ENCODE data around the gene USP49.
"Not testable (repeated sequence)": the region's sequence is repeated elsewhere in the genome, so short reads cannot be mapped to it uniquely, and the experiment has no call there.

USP49 gene

DNA sequence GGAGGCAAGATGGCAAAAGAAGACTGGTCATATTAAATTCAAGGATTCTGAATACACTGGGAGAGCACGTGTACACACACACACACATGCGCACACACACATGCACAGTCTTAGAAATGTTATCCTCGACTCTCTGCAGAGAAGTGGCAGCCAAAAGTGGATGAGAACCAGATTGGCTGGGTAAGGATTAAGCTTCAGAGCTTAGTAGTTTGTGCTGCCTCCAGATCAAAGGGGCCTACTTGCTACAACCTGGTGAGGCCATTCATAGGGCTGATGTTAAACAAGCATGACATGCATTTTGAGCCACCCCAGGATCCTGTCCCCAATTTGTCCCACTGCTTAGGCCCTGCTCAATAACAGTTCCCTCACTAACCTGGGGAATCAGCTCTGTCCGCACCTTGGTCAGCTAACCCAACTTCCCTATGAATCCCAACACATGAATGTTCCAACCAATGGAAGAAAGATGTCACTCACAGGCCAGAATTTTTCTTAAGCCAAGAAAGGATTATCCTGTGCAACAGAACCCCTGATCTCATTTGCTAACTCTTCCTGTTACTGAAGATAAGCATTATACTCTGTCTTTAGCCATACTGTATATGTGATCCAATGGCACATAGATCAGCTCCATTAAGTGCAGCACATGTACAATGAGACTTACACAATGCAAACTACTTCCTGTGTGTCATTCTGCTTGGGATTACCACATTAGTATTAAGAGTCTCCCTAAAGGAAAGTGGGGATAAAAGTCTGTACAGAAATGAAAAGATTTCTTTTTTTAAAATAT is 76.7 kb downstream of the USP49 start:
- intact Hi-C loops (cut with DNase I): no loop called here

GRCh38 chr6:41815587-41815986 is 79.6 kb downstream of the USP49 start:
- intact Hi-C loops (cut with DNase I): no loop called here
- DNase-seq: no peak

More for the DNA sequence above, 76.7 kb downstream of the USP49 start:
- DNase-seq: no peak

DNA sequence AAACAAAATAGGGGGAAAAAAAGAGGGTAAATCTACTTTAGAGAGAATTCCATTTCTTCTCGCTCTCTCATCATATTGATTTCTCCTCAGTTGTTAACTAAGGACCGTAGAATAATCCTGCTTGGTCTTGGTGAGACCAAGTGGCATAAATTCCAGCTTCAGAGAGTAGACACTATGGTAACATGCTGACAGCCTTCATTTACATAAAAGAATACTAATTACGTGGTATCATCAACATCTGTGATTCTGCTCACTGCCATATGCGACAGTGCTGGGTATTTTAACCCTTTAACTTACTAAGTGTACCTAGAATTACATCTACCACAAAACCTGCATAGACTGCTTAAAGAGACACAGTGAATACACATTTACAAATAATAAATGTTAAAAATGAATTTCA is 80.5 kb downstream of the USP49 start:
- no peak for DNase-seq
- intact Hi-C loops (cut with DNase I): no loop called here

GRCh38 chr6:41813956-41814355 is 81.2 kb downstream of the USP49 start:
- DNase-seq: no peak
- intact Hi-C loops (cut with DNase I): no loop called here

DNA sequence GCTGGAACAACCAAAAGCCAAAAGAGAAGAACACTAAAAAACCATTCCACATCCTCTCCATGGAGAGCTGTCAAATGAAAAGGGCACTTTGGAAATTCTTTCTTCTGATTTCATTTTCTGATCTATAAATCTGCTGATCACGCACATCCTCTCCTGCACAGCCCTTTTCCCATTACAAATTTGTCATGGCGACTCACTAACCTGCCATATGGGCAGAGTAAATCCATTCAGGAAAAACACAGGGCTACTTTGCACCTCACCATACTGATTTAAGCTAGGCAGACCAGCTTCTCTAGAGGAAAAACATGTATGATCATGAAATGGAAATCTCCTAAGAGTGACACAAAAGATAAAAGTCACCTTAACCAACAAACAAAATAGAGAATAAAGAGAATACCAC is 81.7 kb downstream of the USP49 start:
- intact Hi-C loops (cut with DNase I): no loop called here

DNA sequence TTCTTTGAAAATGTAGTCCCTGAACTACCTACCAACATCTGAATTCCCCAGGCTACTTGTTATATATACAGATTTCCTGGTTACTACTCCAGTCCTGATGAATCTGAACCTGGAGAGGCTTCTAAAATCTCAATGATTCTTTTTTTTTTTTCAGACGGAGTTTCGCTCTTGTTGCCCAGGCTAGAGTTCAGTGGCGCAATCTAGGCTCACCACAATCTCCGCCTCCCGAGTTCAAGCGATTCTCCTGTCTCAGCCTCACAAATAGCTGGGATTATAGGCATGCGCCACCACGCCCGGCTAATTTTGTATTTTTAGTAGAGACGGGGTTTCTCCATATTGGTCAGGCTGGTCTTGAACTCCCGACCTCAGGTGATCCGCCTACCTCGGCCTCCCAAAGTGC is 83.2 kb downstream of the USP49 start:
- DNase-seq; intact Hi-C loops (cut with DNase I): not testable (repeated sequence)

More for the DNA sequence above, 81.7 kb downstream of the USP49 start:
- DNase-seq: no peak

DNA sequence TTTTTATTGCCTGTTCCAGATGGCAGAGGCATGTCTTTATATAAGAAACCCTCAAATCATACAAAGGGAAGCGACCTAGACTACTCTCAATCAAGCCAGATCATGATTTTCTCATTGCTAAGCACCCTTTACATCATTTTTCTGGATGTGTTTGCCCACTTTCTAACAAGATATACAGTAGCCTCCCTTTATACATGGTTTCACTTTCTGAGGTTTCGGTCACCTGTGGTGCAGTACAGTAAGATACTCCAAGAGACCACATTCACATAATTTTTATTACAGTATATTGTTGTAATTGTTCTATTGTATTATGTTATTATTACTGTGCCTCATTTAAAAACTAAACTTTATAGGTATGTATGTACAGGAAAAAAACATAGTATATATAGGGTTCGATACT is 84.1 kb downstream of the USP49 start:
- intact Hi-C loops (cut with DNase I): no loop called here
- no peak for DNase-seq

- intact Hi-C loops (cut with DNase I): no loop called here
- peak in 1 of 10 donors; percentile 79 for DNase-seq
Observed at GRCh38 chr6:41805830-41806774, 89.1 kb downstream of the USP49 start.

- intact Hi-C loops (cut with DNase I): loop anchor here (5.0 kb wide), 1 partner anchor 241 kb away; no protein-coding TSS in a partner anchor
- no peak for DNase-seq
Observed at GRCh38 chr6:41801380-41801779, 93.8 kb downstream of the USP49 start.

DNA sequence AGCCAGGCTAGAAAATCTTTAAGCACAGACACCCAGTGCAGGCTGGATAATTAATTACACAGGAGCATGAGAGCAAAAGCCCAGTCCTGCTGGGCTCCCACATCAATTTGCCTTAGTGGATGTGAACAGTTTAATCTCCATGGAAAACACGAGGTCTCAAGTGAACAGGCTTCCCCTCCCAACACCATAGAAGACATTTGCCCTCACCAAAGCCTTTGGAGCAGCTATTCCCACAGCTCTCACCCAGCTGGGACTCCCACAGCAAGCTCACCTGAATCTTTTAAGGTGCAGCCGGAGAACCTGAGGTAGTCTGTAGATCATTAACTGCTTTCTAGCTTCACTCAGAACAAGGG is 95.6 kb downstream of the USP49 start:
- intact Hi-C loops (cut with DNase I): no loop called here
- DNase-seq: no peak

GRCh38 chr6:41798901-41799558 is 96.1 kb downstream of the USP49 start:
- no peak for DNase-seq
- intact Hi-C loops (cut with DNase I): no loop called here

GRCh38 chr6:41796474-41796873 is 98.7 kb downstream of the USP49 start:
- intact Hi-C loops (cut with DNase I): no loop called here
- peak in 1 of 10 donors; percentile 20 for DNase-seq

- intact Hi-C loops (cut with DNase I): no loop called here
- no peak for DNase-seq
Observed at GRCh38 chr6:41791984-41792383, 103.2 kb downstream of the USP49 start.

DNA sequence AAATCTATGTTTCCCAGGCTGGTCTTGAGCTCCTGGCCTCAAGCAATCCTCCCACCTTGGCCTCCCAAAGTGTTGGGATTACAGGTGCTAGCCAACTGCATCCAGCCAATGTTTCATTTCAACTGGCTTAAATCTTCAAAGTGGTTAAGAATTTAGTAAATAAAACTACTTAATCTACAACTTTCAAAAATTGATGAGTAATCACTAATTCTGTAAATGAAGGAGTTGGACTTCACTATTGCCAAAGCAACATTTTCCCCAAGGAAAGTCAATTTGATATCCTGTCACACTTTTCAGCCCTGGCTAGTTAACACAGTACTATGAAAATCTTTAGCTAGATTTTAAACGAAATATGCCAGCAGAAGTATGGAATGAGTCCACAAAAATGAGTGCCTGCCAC is 103.9 kb downstream of the USP49 start:
- no peak for DNase-seq
- intact Hi-C loops (cut with DNase I): no loop called here

DNA sequence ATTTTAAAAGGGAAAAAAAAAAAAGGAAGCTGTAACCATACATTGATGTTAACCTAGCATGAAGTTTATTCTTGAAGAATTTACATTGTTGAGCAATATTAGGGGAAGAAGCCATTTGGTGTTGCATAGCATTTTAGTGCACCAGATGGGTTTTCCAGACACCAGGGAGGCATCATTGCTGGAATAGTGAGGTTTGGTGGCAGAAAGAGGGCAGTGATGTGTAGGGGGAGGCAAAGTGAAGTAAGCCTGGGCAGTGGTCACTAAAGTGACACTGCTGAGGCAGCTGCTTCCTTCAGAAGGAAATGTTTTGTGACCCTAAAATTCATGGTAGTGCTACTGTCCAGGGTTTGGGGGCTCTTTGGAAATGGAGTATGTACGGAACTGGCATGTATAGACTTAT is 105.1 kb downstream of the USP49 start:
- DNase-seq: no peak
- intact Hi-C loops (cut with DNase I): no loop called here

- intact Hi-C loops (cut with DNase I): loop anchor here (10.0 kb wide), 2 partner anchors 105 to 425 kb away; partner anchors contain the start of genes MRPS10 and USP49
- DNase-seq: no peak
Observed at GRCh38 chr6:41789390-41789724, 105.8 kb downstream of the USP49 start.

GRCh38 chr6:41787219-41787917 is 107.8 kb downstream of the USP49 start, which contains the start of gene TOMM6:
Gene TOMM6, plus strand, starts transcription at chr6:41787694. Its CDS starts 4 bp downstream, at chr6:41787698.
- peak; percentile 90 to 99 (median 94) for DNase-seq
- intact Hi-C loops (cut with DNase I): loop anchor here (1.0 to 10.0 kb wide), 3 partner anchors 107 to 427 kb away; partner anchors contain the start of genes BYSL, MED20, MRPS10 and USP49

GRCh38 chr6:41786451-41787218 is 108.5 kb downstream of the USP49 start:
- intact Hi-C loops (cut with DNase I): loop anchor here (1.0 to 10.0 kb wide), 3 partner anchors 108 to 428 kb away; partner anchors contain the start of genes BYSL, MED20, MRPS10 and USP49
- DNase-seq: peak; percentile 85 to 98 (median 88)
